PC-9 (cell line): Measurements from ENCODE around the gene TIMP3. TPM values are rescaled to one million over a fixed set of nuclear protein-coding genes. Genes with fewer than 3 reads are reported as not detected.

Source experiments
- BruUV-seq: library from RNA; stranded (reverse); fragments of 400-500 nt; replicated peaks from 2 replicates; lab custom pipeline; 2021; lab: Mats Ljungman, UMichigan
- CTCF ChIA-PET: fragments of 300-600 bp; sonication (Branson Sonifier 250); formaldehyde crosslinking; loops from one replicate; lab custom pipeline; 2022; ENCODE audit warnings: antibody characterized with exemption; lab: Charles Lee
- POLR2A ChIA-PET: fragments of 300-600 bp; sonication (Branson Sonifier 250); formaldehyde crosslinking; loops from one replicate; lab custom pipeline; 2022; ENCODE audit warnings: antibody characterized with exemption; ENCODE audit not compliant: unreplicated experiment; lab: Charles Lee
- DNase-seq, 2 experiments: peaks; one replicate each; pipeline versions ENCODE4 v3.0.0 to v3.0.0-alpha.2; 2015 to 2022; ENCODE audit warnings: mixed read lengths in 1 of 2
- H2AFZ ChIP-seq: fragments of 200-600 bp; sonication (generic); 2 replicates; pipeline ENCODE4 v1.8.1; 2017; ENCODE audit warnings: antibody characterized with exemption
- H3F3A ChIP-seq: fragments of 200-600 bp; sonication (generic); 2 replicates; pipeline ENCODE4 v1.8.1; 2017; ENCODE audit warnings: antibody characterized with exemption, mild to moderate bottlenecking, low read depth; ENCODE audit not compliant: insufficient read depth
- H3K27ac ChIP-seq: fragments of 200-600 bp; sonication (generic); 2 replicates; pipeline ENCODE4 v1.6.1; 2016; ENCODE audit warnings: mixed run types
- H3K27me3 ChIP-seq: fragments of 200-600 bp; sonication (generic); 2 replicates; pipeline ENCODE4 v1.6.1; 2016; ENCODE audit warnings: low read depth, mixed run types; ENCODE audit not compliant: insufficient read depth
- H3K36me3 ChIP-seq: fragments of 200-600 bp; sonication (generic); 2 replicates; pipeline ENCODE4 v1.6.1; 2016; ENCODE audit warnings: low read depth, mixed run types
- H3K4me1 ChIP-seq: fragments of 200-600 bp; sonication (generic); replicated peaks from 2 replicates; pipeline ENCODE4 v1.6.1; 2016; ENCODE audit warnings: mixed run types; ENCODE audit not compliant: insufficient read depth
- H3K4me2 ChIP-seq: fragments of 200-600 bp; sonication (generic); 2 replicates; pipeline ENCODE4 v1.6.1; 2017; ENCODE audit warnings: mixed run types
- H3K4me3 ChIP-seq: fragments of 200-600 bp; sonication (generic); 2 replicates; pipeline ENCODE4 v1.6.1; 2016; ENCODE audit warnings: mixed run types
- H3K79me2 ChIP-seq: fragments of 200-600 bp; sonication (generic); 2 replicates; pipeline ENCODE4 v1.6.1; 2017; ENCODE audit warnings: low read depth, mixed run types
- H3K9me2 ChIP-seq: fragments of 200-600 bp; sonication (generic); 2 replicates; pipeline ENCODE4 v1.8.1; 2017; ENCODE audit warnings: mild to moderate bottlenecking; ENCODE audit not compliant: insufficient read depth
- H3K9me3 ChIP-seq: fragments of 200-600 bp; sonication (generic); 2 replicates; pipeline ENCODE4 v1.8.1; 2016; ENCODE audit warnings: low read depth; ENCODE audit not compliant: insufficient read depth
- H4K20me1 ChIP-seq: fragments of 200-600 bp; sonication (generic); 2 replicates; pipeline ENCODE4 v1.8.1; 2017; ENCODE audit not compliant: insufficient read depth
- CTCF ChIP-seq: fragments of 200-600 bp; sonication (generic); conservative IDR thresholded peaks from 2 replicates; pipeline ENCODE4 v1.6.1; 2017; ENCODE audit warnings: mixed run types, antibody characterized with exemption, mild to moderate bottlenecking, moderate library complexity
- EZH2 ChIP-seq: fragments of 200-600 bp; sonication (generic); IDR thresholded peaks from 2 replicates; pipeline ENCODE4 v1.8.0; 2017; ENCODE audit warnings: antibody characterized with exemption, low read depth
- intact Hi-C: fragments of 100-400 bp; cut with micrococcal nuclease; formaldehyde crosslinking; loops from one replicate; pipeline ENCODE4 v1.10.0; 2022; ENCODE audit not compliant: unreplicated experiment
- total RNA-seq: library from RNA; stranded (reverse); gene quantifications from 2 replicates; pipeline ENCODE4 v1.2.3, GENCODE V29; 2021

Gene TIMP3
- total RNA-seq, 1 experiment from 2014 or later = 79.8 TPM

GRCh38 chr22:32823024-32823730 lies 21.7 kb downstream of the TIMP3 start:
- H3F3A ChIP-seq = peaks cover 88% of the 10 kb centered on the region
- no peak overlapping the region for H3K4me2 ChIP-seq
- no peak overlapping the region for H2AFZ ChIP-seq
- DNase-seq = peak in 1 of 2 experiments; percentile 47
- H3K79me2 ChIP-seq = peaks cover 94% of the 10 kb centered on the region
- H3K4me3 ChIP-seq = no peak overlapping the region
- ChIA-PET CTCF (no interaction called here), POLR2A (no interaction called here)
- peaks cover 98% of the 10 kb centered on the region for H4K20me1 ChIP-seq
- H3K9me3 ChIP-seq = no peaks in the 10 kb centered on the region
- H3K27ac ChIP-seq = 0 out of 2 replicates have a peak overlapping the region, but pooled peaks have one; percentile 13
- BruUV-seq = no TSS peak
- H3K9me2 ChIP-seq = no peaks in the 10 kb centered on the region
- peak; percentile 60 for TF ChIP-seq CTCF
- no peak for TF ChIP-seq EZH2
- H3K27me3 ChIP-seq = no peaks in the 10 kb centered on the region
- peaks cover under 1% of the 10 kb centered on the region; the same call in 1 of the 2 replicates for H3K4me1 ChIP-seq
- peaks cover 67% of the 10 kb centered on the region for H3K36me3 ChIP-seq
- intact Hi-C loops = no loop called here

DNA sequence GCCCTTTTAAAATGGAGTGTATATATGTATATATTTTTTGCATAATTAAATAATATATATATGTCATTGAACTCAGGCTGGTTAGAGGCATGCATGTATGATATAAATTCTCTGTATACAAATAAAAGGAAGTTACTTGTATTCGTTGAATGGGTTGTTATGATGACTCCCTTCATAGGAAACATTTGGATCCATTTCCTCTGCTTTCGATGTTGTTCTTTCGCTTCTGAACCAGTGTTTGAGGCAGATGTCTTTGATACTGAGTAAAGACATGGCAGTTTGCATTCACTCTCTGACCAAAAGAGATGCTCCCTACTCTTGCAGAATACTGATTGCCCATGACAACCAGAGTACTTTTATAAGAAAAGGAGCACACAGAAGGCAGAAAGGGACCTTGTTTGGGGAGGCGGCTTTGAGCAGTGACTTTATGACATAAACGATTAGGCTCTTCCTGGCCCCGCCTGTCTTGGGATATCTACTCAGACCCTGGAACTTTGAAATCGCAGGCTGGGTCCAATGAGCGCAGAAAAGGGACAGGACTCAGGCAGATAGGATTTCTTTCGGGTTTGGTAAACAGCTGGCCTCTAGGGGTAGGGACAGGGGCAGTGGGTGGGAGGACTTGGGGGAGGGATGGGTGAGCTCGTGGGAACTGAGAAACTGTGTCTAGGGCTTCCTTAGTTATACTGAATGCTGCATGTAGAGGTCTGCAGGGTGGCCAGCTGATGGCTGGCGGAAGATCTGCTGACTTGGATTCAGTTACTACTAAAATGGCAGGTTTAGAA lies 23.2 kb downstream of the TIMP3 start:
- no peak for TF ChIP-seq EZH2
- no peak for TF ChIP-seq CTCF
- peaks cover 94% of the 10 kb centered on the region for H3K79me2 ChIP-seq
- H2AFZ ChIP-seq = no peak overlapping the region
- no peak overlapping the region for H3K4me3 ChIP-seq
- no peak overlapping the region for H3K4me2 ChIP-seq
- POLR2A ChIA-PET = interaction anchor here (0.7 kb wide), 1 partner anchor 23 kb away, joined by 10 read pairs; no protein-coding TSS in a partner anchor
- peaks cover 66% of the 10 kb centered on the region for H3K36me3 ChIP-seq
- peaks cover 98% of the 10 kb centered on the region for H4K20me1 ChIP-seq
- no peak overlapping the region for H3K27ac ChIP-seq
- no peaks in the 10 kb centered on the region for H3K9me3 ChIP-seq
- H3K9me2 ChIP-seq = no peaks in the 10 kb centered on the region
- no TSS peak for BruUV-seq
- no peak for DNase-seq
- CTCF ChIA-PET = no interaction called here
- peaks cover 86% of the 10 kb centered on the region for H3F3A ChIP-seq
- H3K4me1 ChIP-seq = no peaks in the 10 kb centered on the region
- intact Hi-C loops = no loop called here
- H3K27me3 ChIP-seq = no peaks in the 10 kb centered on the region

DNA sequence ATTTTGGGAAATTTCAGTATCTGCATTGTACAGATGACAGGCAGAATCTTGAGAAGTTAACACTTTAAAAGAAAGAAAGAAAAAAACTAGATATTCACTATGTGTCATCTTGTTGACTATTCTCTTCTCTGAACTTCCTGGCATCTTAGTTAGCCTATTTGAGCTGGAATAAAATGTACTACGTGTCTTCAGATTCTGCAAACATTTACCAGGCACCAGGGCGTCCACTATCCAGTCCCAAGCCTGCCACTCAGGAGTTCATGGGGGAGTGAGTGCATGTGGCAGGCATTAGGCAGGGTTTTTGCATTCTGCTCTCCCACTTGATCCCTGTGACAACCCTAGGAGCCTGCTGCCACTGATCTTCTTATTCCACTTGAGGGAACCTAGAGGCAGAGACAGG lies 25.0 kb downstream of the TIMP3 start:
- intact Hi-C loops = no loop called here
- Histone ChIP-seq H3K4me1 (no peaks in the 10 kb centered on the region), H4K20me1 (peaks cover 98% of the 10 kb centered on the region), H3K9me3 (no peaks in the 10 kb centered on the region), H3F3A (peaks cover 89% of the 10 kb centered on the region), H3K9me2 (no peaks in the 10 kb centered on the region), H3K4me3 (no peak overlapping the region), H3K36me3 (peaks cover 67% of the 10 kb centered on the region), H3K27me3 (no peaks in the 10 kb centered on the region), H3K79me2 (peaks cover 94% of the 10 kb centered on the region), H2AFZ (no peak overlapping the region), H3K4me2 (no peak overlapping the region), H3K27ac (no peak overlapping the region)
- CTCF ChIA-PET = no interaction called here
- POLR2A ChIA-PET = no interaction called here
- no TSS peak for BruUV-seq
- TF ChIP-seq EZH2 (no peak), CTCF (no peak)
- no peak for DNase-seq
